ENCODE data around the gene CREB3L2.

- TF ChIP-seq TBP (IDR thresholded peaks at IDR 0.05; ENCODE audit: low read depth, low read length) (no peak), POLR2A (IDR thresholded peaks at IDR 0.05; ENCODE audit: control extremely low read depth in 1 of 2, low read depth in 2 of 2, low read length in 2 of 2) (no peak), BACH1 (IDR thresholded peaks at IDR 0.05; ENCODE audit: low read length) (no peak), MAX (IDR thresholded peaks at IDR 0.05) (no peak), BRCA1 (IDR thresholded peaks at IDR 0.05; ENCODE audit: low read depth, low read length) (no peak), RAD21 (IDR thresholded peaks at IDR 0.05 in 1 of 2, conservative IDR thresholded peaks at IDR 0.05 in 1 of 2; ENCODE audit: low read depth in 2 of 2, low read length in 2 of 2) (no peak), MAFK (IDR thresholded peaks at IDR 0.05; ENCODE audit: low read depth, low read length) (no peak), EZH2 (IDR thresholded peaks at IDR 0.05; ENCODE audit: low read depth, low read length, severe bottlenecking) (no peak), YY1 (IDR thresholded peaks at IDR 0.05; ENCODE audit: low read depth, low read length) (no peak), RNF2 (IDR thresholded peaks at IDR 0.05; ENCODE audit: borderline replicate concordance, low read depth, low read length, missing control alignments, poor library complexity, severe bottlenecking) (no peak), FOSL1 (IDR thresholded peaks at IDR 0.05; ENCODE audit: insufficient read depth, low read depth, low read length) (no peak), GABPA (IDR thresholded peaks at IDR 0.05; ENCODE audit: borderline replicate concordance, insufficient read depth, low read length) (no peak)
- TF ChIP-seq, protein P1, sequence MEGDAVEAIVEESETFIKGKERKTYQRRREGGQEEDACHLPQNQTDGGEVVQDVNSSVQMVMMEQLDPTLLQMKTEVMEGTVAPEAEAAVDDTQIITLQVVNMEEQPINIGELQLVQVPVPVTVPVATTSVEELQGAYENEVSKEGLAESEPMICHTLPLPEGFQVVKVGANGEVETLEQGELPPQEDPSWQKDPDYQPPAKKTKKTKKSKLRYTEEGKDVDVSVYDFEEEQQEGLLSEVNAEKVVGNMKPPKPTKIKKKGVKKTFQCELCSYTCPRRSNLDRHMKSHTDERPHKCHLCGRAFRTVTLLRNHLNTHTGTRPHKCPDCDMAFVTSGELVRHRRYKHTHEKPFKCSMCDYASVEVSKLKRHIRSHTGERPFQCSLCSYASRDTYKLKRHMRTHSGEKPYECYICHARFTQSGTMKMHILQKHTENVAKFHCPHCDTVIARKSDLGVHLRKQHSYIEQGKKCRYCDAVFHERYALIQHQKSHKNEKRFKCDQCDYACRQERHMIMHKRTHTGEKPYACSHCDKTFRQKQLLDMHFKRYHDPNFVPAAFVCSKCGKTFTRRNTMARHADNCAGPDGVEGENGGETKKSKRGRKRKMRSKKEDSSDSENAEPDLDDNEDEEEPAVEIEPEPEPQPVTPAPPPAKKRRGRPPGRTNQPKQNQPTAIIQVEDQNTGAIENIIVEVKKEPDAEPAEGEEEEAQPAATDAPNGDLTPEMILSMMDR (IDR thresholded peaks at IDR 0.05; ENCODE audit: control extremely low read depth in 1 of 3, insufficient read depth in 1 of 3, low read depth in 1 of 3, low read length in 3 of 3): no peak
- TF ChIP-seq, protein P2, sequence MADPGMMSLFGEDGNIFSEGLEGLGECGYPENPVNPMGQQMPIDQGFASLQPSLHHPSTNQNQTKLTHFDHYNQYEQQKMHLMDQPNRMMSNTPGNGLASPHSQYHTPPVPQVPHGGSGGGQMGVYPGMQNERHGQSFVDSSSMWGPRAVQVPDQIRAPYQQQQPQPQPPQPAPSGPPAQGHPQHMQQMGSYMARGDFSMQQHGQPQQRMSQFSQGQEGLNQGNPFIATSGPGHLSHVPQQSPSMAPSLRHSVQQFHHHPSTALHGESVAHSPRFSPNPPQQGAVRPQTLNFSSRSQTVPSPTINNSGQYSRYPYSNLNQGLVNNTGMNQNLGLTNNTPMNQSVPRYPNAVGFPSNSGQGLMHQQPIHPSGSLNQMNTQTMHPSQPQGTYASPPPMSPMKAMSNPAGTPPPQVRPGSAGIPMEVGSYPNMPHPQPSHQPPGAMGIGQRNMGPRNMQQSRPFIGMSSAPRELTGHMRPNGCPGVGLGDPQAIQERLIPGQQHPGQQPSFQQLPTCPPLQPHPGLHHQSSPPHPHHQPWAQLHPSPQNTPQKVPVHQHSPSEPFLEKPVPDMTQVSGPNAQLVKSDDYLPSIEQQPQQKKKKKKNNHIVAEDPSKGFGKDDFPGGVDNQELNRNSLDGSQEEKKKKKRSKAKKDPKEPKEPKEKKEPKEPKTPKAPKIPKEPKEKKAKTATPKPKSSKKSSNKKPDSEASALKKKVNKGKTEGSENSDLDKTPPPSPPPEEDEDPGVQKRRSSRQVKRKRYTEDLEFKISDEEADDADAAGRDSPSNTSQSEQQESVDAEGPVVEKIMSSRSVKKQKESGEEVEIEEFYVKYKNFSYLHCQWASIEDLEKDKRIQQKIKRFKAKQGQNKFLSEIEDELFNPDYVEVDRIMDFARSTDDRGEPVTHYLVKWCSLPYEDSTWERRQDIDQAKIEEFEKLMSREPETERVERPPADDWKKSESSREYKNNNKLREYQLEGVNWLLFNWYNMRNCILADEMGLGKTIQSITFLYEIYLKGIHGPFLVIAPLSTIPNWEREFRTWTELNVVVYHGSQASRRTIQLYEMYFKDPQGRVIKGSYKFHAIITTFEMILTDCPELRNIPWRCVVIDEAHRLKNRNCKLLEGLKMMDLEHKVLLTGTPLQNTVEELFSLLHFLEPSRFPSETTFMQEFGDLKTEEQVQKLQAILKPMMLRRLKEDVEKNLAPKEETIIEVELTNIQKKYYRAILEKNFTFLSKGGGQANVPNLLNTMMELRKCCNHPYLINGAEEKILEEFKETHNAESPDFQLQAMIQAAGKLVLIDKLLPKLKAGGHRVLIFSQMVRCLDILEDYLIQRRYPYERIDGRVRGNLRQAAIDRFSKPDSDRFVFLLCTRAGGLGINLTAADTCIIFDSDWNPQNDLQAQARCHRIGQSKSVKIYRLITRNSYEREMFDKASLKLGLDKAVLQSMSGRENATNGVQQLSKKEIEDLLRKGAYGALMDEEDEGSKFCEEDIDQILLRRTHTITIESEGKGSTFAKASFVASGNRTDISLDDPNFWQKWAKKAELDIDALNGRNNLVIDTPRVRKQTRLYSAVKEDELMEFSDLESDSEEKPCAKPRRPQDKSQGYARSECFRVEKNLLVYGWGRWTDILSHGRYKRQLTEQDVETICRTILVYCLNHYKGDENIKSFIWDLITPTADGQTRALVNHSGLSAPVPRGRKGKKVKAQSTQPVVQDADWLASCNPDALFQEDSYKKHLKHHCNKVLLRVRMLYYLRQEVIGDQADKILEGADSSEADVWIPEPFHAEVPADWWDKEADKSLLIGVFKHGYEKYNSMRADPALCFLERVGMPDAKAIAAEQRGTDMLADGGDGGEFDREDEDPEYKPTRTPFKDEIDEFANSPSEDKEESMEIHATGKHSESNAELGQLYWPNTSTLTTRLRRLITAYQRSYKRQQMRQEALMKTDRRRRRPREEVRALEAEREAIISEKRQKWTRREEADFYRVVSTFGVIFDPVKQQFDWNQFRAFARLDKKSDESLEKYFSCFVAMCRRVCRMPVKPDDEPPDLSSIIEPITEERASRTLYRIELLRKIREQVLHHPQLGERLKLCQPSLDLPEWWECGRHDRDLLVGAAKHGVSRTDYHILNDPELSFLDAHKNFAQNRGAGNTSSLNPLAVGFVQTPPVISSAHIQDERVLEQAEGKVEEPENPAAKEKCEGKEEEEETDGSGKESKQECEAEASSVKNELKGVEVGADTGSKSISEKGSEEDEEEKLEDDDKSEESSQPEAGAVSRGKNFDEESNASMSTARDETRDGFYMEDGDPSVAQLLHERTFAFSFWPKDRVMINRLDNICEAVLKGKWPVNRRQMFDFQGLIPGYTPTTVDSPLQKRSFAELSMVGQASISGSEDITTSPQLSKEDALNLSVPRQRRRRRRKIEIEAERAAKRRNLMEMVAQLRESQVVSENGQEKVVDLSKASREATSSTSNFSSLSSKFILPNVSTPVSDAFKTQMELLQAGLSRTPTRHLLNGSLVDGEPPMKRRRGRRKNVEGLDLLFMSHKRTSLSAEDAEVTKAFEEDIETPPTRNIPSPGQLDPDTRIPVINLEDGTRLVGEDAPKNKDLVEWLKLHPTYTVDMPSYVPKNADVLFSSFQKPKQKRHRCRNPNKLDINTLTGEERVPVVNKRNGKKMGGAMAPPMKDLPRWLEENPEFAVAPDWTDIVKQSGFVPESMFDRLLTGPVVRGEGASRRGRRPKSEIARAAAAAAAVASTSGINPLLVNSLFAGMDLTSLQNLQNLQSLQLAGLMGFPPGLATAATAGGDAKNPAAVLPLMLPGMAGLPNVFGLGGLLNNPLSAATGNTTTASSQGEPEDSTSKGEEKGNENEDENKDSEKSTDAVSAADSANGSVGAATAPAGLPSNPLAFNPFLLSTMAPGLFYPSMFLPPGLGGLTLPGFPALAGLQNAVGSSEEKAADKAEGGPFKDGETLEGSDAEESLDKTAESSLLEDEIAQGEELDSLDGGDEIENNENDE (IDR thresholded peaks at IDR 0.05; ENCODE audit: insufficient replicate concordance, low read length): no peak
These were observed 16.0 kb downstream of the CREB3L2 start for GRCh38 chr7:137985897-137986251.
